ENCODE results near the gene INPP4A.

Gene INPP4A

GRCh38 chr2:98461498-98462049 is 16.9 kb downstream of the INPP4A start:
- no peak for DNase-seq

GRCh38 chr2:98463081-98463481 is 18.4 kb downstream of the INPP4A start:
- DNase-seq, result peak; percentile 5

- peak; percentile 8 for DNase-seq
These were observed 18.9 kb downstream of the INPP4A start for GRCh38 chr2:98463551-98463971.

- DNase-seq, result peak; percentile 9
These were observed 19.5 kb downstream of the INPP4A start for GRCh38 chr2:98463988-98464771.

- DNase-seq, result no peak
These were observed 20.2 kb downstream of the INPP4A start for GRCh38 chr2:98464772-98465310.

- peak; percentile 63 for DNase-seq
These were observed 21.0 kb downstream of the INPP4A start for GRCh38 chr2:98465456-98466226.

GRCh38 chr2:98467082-98467536 is 22.5 kb downstream of the INPP4A start:
- no peak for DNase-seq

GRCh38 chr2:98467652-98468051 is 23.0 kb downstream of the INPP4A start:
- no peak for DNase-seq

- no peak for DNase-seq
These were observed 24.1 kb downstream of the INPP4A start for GRCh38 chr2:98468621-98469236.

GRCh38 chr2:98469862-98470544 is 25.3 kb downstream of the INPP4A start:
- DNase-seq, result no peak

GRCh38 chr2:98470851-98471255 is 26.2 kb downstream of the INPP4A start:
- DNase-seq, result no peak

GRCh38 chr2:98471402-98472131 is 26.9 kb downstream of the INPP4A start:
- DNase-seq, result no peak

GRCh38 chr2:98472132-98472650 is 27.5 kb downstream of the INPP4A start:
- DNase-seq, result no peak

- no peak for DNase-seq
These were observed 28.5 kb downstream of the INPP4A start for GRCh38 chr2:98472961-98473746.

GRCh38 chr2:98473995-98474780 is 29.5 kb downstream of the INPP4A start:
- DNase-seq, result no peak

GRCh38 chr2:98474979-98475632 is 30.4 kb downstream of the INPP4A start:
- DNase-seq, result no peak

- no peak for DNase-seq
These were observed 31.7 kb downstream of the INPP4A start for GRCh38 chr2:98476192-98476868.

GRCh38 chr2:98477036-98477435 is 32.4 kb downstream of the INPP4A start:
- no peak for DNase-seq

- no peak for DNase-seq
These were observed 32.8 kb downstream of the INPP4A start for GRCh38 chr2:98477506-98477905.

All from activated CD4-positive, alpha-beta T cell treated with anti-CD3 and anti-CD28 coated beads for 1 hour (primary cell).